GM19240 (cell line): ENCODE results near the gene ANKRD34A.
A peak's percentile ranks its signal among the peaks of the same experiment; 100 is the strongest.

Experiments
- DNase-seq: peaks from one replicate; pipeline ENCODE4 v3.0.0; 2011; ENCODE audit warnings: low spot score; ENCODE audit not compliant: insufficient read length

The ANKRD34A gene

DNA sequence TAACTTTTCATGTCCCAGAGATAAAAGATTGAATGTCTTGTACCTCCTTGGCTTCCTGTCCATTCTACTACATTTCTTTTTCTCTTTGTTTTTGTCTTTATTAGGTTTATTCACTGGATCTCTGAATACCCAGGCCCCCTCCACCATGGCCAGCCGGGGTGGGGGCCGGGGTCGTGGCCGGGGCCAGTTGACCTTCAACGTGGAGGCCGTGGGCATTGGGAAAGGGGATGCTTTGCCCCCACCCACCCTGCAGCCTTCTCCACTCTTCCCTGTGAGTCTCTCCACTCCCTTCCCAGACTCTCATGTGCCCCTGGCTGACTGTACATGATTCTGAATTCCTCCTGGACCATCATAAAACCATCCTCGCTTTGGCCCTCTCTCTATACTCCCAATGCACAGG is 10.3 kb upstream of the ANKRD34A start:
- no peak for DNase-seq

DNA sequence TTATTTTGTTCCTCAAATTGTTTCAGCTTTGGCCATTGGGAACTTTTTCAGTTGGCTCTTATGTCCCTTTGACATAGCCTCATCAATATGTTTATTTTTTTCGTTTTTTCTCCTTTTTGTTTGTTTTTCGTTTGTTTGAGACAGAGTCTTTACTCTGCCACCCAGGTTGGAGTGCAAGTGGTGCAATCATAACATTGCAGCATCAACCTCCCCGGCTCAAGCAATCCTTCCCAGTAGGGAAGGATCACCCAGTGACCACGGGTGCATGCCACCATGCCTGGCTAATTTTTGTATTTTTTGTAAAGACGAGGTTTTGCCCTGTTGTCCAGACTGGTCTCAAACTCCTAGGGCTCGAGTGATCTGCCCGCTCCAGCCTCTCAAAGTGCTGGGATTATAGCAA is 8.2 kb upstream of the ANKRD34A start:
- no peak for DNase-seq

DNA sequence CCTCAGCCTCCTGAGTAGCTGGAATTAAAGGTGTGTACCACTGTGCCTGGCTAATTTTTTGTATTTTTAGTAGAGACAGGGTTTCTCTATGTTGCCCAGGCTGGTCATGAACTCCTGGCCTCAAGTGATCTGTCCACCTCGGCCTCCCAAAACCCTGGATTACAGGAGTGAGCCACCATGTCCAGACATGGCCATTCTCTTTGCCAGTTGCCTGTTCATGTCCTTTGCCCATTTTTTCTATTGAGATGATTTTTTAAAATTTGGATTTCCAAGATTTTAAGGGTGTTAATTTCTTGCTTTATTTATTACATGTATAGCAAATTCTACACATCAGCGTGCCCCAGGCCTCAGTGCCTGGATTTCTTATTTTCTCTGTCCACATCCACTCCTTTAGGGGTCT is 2.9 kb upstream of the ANKRD34A start:
- DNase-seq = no peak

DNA sequence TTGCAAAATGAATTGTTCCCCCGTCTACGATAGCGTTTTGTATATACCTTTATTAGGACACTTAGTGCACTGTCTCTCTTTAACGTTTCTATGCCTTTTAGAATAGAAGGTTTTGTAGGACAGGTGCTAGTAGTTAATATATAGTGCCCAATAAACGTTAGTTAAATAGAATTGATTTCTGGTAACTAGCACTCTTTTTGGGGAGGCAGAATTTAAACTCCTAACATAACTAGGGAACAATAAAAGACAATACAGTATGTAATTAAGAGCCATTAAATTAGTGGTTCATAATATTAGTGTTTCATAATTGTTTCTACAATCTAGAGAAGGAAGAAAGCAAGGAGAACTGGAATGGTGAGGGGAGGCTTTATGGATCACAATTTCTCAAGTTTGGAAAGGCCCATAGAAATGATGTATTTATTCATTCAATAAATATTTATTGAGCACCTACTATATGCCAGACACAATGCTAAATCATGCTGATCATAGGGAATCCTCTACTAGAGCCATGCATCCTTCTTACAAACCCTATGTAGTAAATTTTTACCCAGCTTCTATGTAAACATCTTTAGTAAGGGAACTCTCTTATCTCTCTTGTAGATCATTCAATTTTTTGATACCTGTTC is 857 bp upstream of the ANKRD34A start:
- no peak for DNase-seq

DNA sequence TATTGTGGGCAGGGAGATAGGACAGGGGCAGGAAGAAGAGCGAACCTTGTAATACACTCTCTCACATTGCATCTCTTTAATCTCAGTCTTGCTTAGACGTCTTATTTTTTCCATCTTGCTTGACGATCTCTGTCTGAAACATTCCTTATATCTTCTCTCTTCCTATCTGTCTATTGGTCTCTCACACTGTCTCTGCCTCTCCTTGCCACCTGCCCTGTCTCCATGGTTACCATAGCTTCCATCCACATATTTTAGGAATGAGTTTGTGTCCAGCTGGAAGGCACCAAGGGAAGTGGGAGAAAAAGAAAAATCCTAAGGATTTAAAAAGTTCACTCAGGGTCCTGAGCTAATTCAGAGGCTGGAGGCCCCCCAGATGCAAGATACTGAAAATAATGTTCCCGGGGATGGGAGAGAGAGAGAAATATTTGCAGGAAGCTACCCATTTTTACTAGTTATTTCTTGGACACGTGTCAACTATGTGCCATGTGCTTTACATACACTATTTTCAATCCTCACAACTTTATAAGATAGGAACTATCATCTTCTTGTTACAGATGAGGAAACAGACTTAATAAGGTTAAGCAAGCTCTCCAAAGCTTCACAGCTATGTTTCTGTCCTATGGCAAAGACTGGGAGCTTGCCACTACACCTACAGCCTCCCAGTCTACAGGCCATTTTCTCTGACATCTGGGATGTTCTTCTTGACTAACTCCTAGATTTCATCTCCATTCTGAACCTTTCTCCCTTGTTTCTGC is 933 bp downstream of the ANKRD34A start:
- no peak for DNase-seq

DNA sequence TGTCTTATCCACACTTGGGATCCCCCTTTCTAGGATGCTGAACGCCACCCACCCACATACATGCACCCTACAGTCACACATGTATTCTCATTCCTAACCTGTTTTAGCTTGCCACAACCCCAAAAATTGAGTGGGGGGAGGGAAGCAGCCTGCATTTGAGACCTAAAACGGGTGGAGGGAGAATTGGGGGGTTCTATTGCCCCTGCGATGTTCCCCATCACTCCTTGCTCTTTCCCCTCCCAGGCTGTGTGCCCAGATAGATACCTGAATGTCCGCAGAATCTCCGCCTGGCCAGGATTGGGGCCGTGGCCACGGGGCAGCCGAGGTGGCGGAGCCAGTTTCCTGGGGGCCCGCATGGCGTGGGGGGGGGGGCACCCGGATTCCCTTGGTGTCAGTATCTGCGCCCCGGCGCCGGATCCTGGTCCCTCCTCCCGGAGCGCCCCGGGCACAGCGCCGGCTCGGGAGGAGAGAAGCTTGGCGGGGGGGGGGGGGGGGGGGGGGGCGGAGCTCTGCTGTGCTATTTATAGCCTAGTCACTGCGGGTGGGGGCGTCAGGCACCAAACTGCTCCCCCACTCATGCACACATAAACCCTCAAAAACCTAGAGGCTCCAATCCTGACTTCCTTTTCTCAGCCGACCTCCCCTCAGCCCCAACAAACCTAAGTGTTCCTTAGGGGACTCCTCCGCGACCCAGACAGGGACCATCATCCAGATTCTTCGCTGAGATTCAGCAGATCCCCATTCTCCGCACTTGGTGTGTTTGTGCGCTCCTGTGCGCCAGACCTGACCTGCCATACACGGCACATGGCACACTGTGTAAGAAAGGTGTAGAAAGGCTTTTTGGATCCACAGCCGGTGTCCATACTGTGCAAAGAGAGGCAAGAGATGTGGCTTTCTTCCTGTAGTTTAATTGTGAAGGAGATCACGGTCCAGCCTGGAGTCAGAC is 1.9 kb downstream of the ANKRD34A start:
- DNase-seq = no peak

DNA sequence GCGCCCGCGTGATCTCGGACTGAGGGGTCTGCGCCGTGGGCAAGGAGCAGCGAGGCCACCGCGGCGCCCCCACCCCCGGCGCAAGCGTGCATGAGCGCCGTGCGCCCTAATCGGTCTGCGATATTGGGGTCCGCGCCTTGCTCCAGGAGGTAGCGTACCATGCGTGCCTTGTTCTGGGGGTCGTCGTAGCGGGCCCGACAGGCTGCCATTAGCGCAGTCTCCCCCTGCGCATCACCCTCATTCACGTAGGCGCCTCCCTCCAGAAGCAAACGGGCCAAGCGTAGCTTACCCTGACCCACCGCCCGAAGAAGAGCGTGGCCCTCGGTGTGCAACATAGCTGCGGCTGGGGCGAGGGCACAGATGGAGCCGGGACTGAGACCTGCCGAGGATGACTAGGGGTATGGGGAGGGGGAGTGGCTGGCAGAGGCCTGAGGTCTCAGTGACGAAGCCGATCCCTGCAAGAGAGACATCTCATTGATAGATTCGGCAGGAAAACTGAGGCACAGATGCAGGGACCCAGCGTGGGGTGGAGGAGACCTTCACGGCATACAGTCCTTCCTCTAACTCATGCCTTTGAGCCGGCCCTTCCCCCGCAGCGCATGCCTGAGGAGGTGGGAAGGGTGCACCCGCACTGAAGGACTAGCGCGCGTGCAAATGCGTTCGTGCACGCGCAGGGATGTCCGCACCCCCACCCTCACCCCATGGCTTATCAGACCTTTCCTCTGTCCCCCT is 2.8 kb downstream of the ANKRD34A start:
- no peak for DNase-seq

DNA sequence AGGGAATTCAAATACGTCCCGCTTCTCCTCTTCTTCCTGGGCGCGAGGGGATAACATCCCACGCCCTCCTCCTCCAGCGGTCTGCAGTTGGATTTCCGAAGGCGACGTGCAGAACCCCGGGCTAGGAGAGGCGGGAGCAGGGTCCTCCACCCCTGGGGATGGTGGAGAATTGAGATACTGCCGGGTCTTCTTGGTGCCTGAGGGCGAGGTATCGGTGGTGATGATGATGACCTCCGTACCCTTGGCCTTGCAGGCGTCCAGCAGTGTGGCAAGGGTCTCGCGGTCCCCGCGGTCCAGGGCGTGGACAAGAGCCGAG is 3.3 kb downstream of the ANKRD34A start:
- no peak for DNase-seq

DNA sequence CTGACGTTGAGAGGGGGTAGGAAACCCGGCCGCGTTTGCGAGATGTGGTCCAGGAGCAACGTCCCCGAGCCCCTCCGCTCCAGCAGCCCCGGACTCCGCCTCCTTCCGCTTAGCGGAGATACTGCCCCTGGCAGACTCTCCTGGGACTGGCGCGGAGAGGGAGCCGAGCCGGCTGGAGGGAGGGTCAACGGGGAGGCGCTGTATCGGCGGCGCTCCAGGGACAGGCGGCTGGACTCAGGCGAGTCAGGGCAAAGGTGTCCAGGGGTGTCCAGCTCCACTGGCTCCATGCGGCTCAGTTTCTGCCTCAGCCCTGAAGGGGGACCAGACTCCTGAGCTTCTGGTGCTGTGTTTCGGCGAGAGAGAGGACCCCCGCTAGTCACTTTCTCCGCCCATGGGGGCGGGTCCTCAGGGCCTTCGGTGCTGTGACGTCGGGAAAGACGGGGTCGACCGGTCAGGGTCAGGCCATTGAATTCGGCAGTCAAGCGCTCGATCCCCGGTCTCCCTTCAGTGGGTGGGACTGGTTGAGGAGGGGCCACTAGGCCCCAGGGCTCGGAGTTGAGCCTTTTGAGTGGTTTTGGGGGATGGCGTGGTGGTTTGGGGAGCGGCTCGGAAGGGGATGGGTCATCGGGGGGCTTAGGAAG is 3.8 kb downstream of the ANKRD34A start:
- DNase-seq = no peak

DNA sequence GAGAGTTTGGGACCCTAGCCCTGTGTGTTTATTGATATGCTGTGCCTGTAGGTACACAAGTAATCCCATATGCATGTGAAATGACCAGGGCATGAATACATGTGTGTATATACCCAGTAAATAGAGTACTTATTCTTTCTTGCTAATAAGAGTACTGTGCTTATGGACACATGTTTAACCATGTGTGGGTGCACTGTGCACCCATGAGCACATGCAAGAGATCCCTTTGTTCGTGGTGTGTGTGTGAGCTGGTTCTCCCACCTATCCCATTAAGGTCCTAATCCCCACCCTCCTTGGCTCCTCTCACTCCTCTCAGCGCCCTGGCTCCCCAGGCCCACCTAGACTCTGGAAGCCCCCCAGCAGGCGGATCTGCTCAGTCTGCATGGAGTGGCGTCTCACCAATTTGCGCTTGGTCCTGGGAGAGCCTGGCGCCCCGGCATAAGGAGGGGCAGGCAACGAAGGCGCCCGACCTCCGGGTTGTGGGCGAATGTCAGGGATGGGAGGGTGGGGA is 4.4 kb downstream of the ANKRD34A start:
- DNase-seq = no peak

DNA sequence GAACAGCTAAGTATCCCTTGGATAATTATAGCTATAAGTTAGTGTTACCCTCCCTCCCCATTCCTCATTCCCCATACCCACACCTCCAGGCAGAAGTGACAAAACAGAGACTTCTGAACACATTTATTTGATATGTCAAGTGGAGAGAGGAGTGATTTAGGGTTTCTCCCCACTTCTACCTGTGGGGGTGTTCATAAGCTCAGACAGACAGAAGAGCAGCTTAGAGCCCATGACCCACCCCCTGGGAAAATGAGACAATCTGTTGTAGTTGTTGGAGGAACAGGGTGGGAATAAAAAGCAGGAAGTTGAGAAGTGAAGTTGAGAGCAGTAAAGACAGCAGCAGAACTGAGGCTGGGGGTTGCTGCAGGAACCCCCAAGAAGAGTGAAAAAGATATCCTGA is 5.0 kb downstream of the ANKRD34A start:
- no peak for DNase-seq

DNA sequence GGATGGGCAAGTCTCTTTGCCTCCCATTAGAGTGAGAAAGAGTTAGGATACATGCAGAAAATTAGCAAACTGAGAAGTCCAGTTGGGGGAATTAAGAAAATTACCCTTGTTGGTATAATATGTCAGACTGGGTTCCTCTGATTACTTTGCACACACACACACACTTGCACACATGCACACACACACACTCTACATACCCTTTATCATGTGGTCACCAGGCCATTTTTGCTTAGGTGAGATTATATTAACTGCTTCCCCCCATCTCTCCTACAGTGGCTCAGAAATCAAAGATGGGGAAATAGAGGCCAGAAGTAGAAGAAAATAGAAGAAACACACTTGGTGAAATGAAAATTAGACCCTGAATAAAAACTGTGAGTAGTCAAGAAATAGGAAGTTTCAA is 5.6 kb downstream of the ANKRD34A start:
- DNase-seq = no peak

DNA sequence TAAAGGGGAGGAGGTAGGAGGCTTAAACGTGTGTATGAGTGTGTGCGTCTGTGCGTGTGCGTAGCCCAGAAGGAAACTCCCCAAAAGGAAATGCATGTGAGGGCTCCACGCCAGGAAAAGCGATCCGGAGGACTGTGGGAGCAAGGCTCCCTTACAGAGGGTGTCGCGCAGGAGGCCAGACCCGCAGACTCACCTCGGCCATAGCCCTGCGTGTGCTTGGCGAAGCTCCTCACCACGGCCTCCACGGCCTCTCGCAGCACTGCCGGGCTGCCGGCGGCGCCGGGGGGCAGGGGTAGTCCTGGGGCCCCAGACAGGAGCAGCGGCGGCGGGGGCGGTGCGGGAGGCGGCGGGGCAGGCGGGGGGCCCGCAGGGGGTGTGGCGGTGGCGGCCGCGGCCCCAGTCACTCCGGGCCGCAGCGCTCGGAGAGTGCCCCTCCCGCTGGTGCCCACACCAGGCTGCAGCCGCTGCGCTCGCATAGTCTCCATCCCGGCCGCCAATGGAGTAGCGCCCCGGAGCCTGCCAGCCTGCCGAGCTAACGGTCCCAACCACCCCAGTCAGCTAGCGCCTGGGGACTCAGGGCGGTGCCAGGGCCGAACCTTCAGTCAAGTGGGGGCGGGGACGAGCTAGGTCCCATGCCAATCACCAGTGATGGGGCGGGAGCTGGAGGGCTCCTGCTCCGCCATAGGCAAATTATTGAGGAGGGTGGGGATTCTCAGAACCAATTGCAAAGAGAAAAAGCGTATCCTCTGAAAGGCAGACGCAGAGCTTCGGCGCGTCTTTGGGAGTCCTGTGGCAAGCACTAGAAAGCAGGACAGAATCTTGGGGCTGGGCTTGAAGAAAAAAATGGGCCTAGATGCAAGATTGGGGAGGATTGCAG is 6.7 kb downstream of the ANKRD34A start, which contains the start of gene LIX1L:
Gene LIX1L (minus strand): TSS at position 575 of the 877 bp plus-strand sequence. CDS start 90 bp downstream, at position 485.
- DNase-seq = peak; percentile 86

DNA sequence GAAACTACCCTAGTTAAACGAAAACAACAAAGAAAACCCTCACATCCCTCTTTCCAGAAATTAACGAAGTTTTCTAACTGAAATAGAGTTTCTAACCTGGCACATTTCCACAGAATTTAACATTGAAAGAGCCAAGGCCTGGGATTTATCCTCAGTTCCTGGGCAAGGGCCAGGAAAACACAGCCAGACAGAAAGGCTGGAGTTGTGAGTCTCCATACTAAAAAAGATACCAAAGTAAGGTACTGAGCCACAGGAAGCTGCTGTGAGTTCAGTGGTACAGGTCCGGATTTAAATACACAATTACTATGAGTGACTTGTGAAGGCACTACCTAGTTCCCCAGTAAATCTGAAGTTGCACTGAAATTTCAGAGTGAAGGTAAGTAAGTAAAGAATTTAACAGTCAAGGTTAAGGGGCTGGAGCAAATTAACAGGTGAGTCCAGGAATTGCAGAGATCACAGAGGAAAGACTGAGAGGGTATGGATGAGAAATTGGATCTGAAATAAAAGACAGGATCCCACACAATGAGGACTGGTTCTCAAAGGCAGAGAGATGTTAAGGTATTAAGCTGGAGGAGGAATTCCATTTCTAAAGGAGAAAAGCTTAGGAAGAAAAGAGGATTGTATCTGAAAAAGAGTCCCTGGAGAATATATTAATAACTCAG is 7.5 kb downstream of the ANKRD34A start:
- no peak for DNase-seq

DNA sequence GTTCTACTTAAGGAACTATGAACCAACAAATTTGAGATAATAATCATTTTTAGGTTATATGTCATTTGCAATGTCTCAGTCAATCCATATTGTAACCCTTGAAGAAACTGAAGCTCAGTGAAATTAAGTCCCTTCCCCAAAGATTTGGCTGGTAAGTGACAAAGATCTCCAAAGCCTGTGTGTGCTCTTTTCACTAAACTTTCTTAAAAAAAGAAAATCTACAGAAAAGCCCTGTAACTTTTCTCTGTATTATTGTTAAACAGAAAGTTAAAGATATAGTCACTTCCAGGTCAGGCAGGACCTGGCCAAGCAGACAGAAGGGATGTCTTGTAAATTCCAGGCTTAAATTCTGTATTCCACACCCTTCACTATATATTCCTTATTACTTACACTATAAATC is 8.0 kb downstream of the ANKRD34A start:
- no peak for DNase-seq

DNA sequence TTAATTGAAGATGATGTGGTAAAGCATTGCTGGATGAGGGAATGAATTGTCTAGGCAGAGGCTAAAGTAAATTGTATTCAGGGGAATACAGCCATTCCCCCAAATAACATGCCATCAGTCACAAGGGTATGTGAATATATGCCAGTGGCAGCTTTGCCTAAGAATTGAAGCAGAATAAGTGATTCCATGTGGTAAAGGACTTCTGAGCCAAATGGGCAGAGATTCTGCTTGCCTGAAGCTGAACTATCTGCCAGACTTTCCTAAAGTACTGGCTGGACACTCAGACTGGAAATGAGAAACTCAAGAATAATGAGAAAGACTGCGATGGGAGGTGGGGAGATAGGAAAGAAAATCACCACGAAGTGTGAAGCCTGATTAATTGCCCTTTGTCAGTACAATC is 8.9 kb downstream of the ANKRD34A start:
- no peak for DNase-seq

DNA sequence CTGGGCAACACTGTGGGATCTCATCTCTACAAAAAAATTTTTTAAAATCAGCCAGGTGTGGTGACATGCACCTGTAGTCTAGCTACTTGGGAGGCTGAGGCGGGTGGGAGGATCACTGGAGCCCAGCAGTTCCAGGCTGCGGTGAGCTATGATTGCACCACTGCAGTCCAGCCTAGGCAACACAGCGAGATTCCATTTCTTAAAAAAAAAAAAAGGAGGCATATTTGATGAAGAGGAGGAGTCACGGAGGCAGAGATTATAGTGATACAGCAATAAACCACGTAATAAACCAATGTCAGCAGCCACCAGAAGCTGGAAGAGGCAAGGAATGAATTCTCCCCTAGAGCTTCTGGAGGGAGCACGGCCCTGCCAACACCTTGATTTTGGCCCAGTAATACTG is 10.5 kb downstream of the ANKRD34A start:
- no peak for DNase-seq

DNA sequence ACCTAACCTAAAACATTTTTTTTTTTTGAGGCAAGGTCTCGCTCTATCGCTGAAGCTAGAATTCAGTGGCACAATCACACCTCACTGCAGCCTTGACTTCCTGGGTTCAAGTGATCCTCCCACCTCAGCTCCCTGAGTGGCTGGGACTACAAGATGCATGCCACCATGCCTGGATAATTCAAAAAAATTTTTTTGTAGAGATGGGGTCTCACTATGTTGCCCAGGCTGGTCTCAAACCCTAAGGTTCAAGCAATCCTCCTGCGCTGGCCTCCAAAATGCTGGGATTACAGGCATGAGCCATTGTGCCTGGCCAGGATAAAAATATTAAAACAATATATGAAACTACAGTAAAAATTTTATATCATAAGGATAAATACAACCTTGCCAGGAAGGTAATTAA is 11.5 kb downstream of the ANKRD34A start:
- DNase-seq = no peak

DNA sequence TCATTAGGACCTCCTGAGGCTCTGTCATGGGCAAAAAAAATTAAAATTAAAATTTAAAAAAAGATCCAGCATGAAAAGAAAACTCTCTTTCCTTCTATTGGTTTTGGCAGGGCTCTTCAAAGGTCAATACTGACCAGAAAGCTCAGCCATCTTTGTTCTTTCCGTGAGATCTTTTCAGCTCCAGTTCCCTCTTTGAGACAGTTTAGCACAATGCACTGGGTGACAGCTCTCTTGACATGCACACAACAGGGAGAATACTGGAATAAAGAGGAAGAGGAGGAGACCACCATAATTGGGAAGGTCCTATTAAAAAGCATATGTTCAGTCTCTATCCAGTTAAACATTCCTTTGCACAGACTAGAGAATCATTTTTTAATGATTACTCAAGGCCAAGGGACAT is 12.8 kb downstream of the ANKRD34A start:
- DNase-seq = no peak
